Measurements from ENCODE around the gene CTNNA3.

Gene CTNNA3

GRCh38 chr10:66273966-66274519 is 1422.0 kb downstream of the CTNNA3 start:
- H3K27ac Mint-ChIP-seq, result no peak overlapping the region
- H3K36me3 Mint-ChIP-seq (ENCODE audit: insufficient read depth), result no peaks in the 10 kb centered on the region
- H3K4me3 Mint-ChIP-seq, result no peak overlapping the region
- no peak for ATAC-seq (replicated peaks)
- no peak for DNase-seq
- peaks cover 8 to 13% of the 10 kb centered on the region in 2 donors for H3K9me3 Mint-ChIP-seq
- H3K27me3 Mint-ChIP-seq, result no peaks in the 10 kb centered on the region
- no peaks in the 10 kb centered on the region for H3K4me1 Mint-ChIP-seq (ENCODE audit: low read depth in 2 of 2)

GRCh38 chr10:66265398-66265797 is 1430.6 kb downstream of the CTNNA3 start:
- ATAC-seq (replicated peaks), result no peak

GRCh38 chr10:66259836-66260235 is 1436.2 kb downstream of the CTNNA3 start:
- DNase-seq, result no peak
- peaks cover 8 to 25% of the 10 kb centered on the region in 2 donors for H3K9me3 Mint-ChIP-seq
- H3K27me3 Mint-ChIP-seq, result no peaks in the 10 kb centered on the region
- H3K4me1 Mint-ChIP-seq (ENCODE audit: low read depth in 2 of 2), result no peaks in the 10 kb centered on the region
- ATAC-seq (replicated peaks), result no peak
- H3K4me3 Mint-ChIP-seq, result no peak overlapping the region
- no peak overlapping the region for H3K27ac Mint-ChIP-seq
- H3K36me3 Mint-ChIP-seq (ENCODE audit: insufficient read depth), result no peaks in the 10 kb centered on the region

More at GRCh38 chr10:66265398-66265797, 1430.6 kb downstream of the CTNNA3 start:
- H3K4me3 Mint-ChIP-seq, result no peak overlapping the region
- H3K27ac Mint-ChIP-seq, result no peak overlapping the region
- no peak for DNase-seq
- H3K4me1 Mint-ChIP-seq (ENCODE audit: low read depth in 2 of 2), result no peaks in the 10 kb centered on the region
- H3K36me3 Mint-ChIP-seq (ENCODE audit: insufficient read depth), result no peaks in the 10 kb centered on the region
- no peaks in the 10 kb centered on the region for H3K27me3 Mint-ChIP-seq
- H3K9me3 Mint-ChIP-seq, result peaks cover 3 to 19% of the 10 kb centered on the region in 2 donors

- Mint-ChIP-seq H3K4me1 (ENCODE audit: low read depth in 2 of 2) (no peaks in the 10 kb centered on the region), H3K9me3 (peaks cover 7 to 27% of the 10 kb centered on the region in 2 donors), H3K36me3 (ENCODE audit: insufficient read depth) (no peaks in the 10 kb centered on the region), H3K27me3 (no peaks in the 10 kb centered on the region), H3K4me3 (no peak overlapping the region), H3K27ac (no peak overlapping the region)
- DNase-seq (no peak), ATAC-seq (replicated peaks) (no peak)
Observed at GRCh38 chr10:66258693-66259092, 1437.3 kb downstream of the CTNNA3 start.

- ATAC-seq (replicated peaks), result no peak
- H3K27ac Mint-ChIP-seq, result no peak overlapping the region
- no peaks in the 10 kb centered on the region for H3K4me1 Mint-ChIP-seq (ENCODE audit: low read depth in 2 of 2)
- no peak for DNase-seq
- no peaks in the 10 kb centered on the region for H3K27me3 Mint-ChIP-seq
- no peak overlapping the region for H3K4me3 Mint-ChIP-seq
- no peaks in the 10 kb centered on the region for H3K36me3 Mint-ChIP-seq (ENCODE audit: insufficient read depth)
- H3K9me3 Mint-ChIP-seq, result peaks cover 7 to 28% of the 10 kb centered on the region in 2 donors
Observed at GRCh38 chr10:66257801-66258200, 1438.2 kb downstream of the CTNNA3 start.

GRCh38 chr10:66252986-66253385 is 1443.0 kb downstream of the CTNNA3 start:
- no peaks in the 10 kb centered on the region for H3K4me1 Mint-ChIP-seq (ENCODE audit: low read depth in 2 of 2)
- no peak overlapping the region for H3K4me3 Mint-ChIP-seq
- H3K36me3 Mint-ChIP-seq (ENCODE audit: insufficient read depth), result no peaks in the 10 kb centered on the region
- H3K9me3 Mint-ChIP-seq, result peaks cover 13 to 17% of the 10 kb centered on the region in 2 donors
- ATAC-seq (replicated peaks) (no peak), DNase-seq (no peak)
- no peak overlapping the region for H3K27ac Mint-ChIP-seq
- H3K27me3 Mint-ChIP-seq, result no peaks in the 10 kb centered on the region

GRCh38 chr10:66246177-66246576 is 1449.8 kb downstream of the CTNNA3 start:
- ATAC-seq (replicated peaks) (no peak), DNase-seq (no peak)
- H3K4me3 Mint-ChIP-seq, result no peak overlapping the region
- H3K4me1 Mint-ChIP-seq (ENCODE audit: low read depth in 2 of 2), result no peaks in the 10 kb centered on the region
- H3K36me3 Mint-ChIP-seq (ENCODE audit: insufficient read depth), result no peaks in the 10 kb centered on the region
- H3K27ac Mint-ChIP-seq, result no peak overlapping the region
- no peaks in the 10 kb centered on the region for H3K27me3 Mint-ChIP-seq
- peaks cover 0 to 12% of the 10 kb centered on the region in 2 donors for H3K9me3 Mint-ChIP-seq

GRCh38 chr10:66244953-66245352 is 1451.0 kb downstream of the CTNNA3 start:
- H3K9me3 Mint-ChIP-seq, result peaks cover 0 to 8% of the 10 kb centered on the region in 2 donors
- ATAC-seq (replicated peaks) (no peak), DNase-seq (no peak)
- no peak overlapping the region for H3K4me3 Mint-ChIP-seq
- no peaks in the 10 kb centered on the region for H3K36me3 Mint-ChIP-seq (ENCODE audit: insufficient read depth)
- no peaks in the 10 kb centered on the region for H3K27me3 Mint-ChIP-seq
- H3K27ac Mint-ChIP-seq, result no peak overlapping the region
- no peaks in the 10 kb centered on the region for H3K4me1 Mint-ChIP-seq (ENCODE audit: low read depth in 2 of 2)

GRCh38 chr10:66242885-66243284 is 1453.1 kb downstream of the CTNNA3 start:
- Mint-ChIP-seq H3K36me3 (ENCODE audit: insufficient read depth) (no peaks in the 10 kb centered on the region), H3K9me3 (peaks cover 0 to 2% of the 10 kb centered on the region in 2 donors), H3K4me1 (ENCODE audit: low read depth in 2 of 2) (no peaks in the 10 kb centered on the region), H3K27ac (no peak overlapping the region), H3K27me3 (no peaks in the 10 kb centered on the region), H3K4me3 (no peak overlapping the region)
- ATAC-seq (replicated peaks) (no peak), DNase-seq (no peak)

- Mint-ChIP-seq H3K4me3 (no peak overlapping the region), H3K4me1 (ENCODE audit: low read depth in 2 of 2) (no peaks in the 10 kb centered on the region), H3K27ac (no peak overlapping the region), H3K36me3 (ENCODE audit: insufficient read depth) (no peaks in the 10 kb centered on the region), H3K9me3 (peaks cover 0 to 7% of the 10 kb centered on the region in 2 donors), H3K27me3 (no peaks in the 10 kb centered on the region)
- DNase-seq (no peak), ATAC-seq (replicated peaks) (no peak)
Observed at GRCh38 chr10:66239062-66239461, 1456.9 kb downstream of the CTNNA3 start.

GRCh38 chr10:66238343-66238742 is 1457.7 kb downstream of the CTNNA3 start:
- no peak overlapping the region for H3K27ac Mint-ChIP-seq
- H3K4me3 Mint-ChIP-seq, result no peak overlapping the region
- H3K36me3 Mint-ChIP-seq (ENCODE audit: insufficient read depth), result no peaks in the 10 kb centered on the region
- peaks cover 0 to 7% of the 10 kb centered on the region in 2 donors for H3K9me3 Mint-ChIP-seq
- no peaks in the 10 kb centered on the region for H3K27me3 Mint-ChIP-seq
- ATAC-seq (replicated peaks), result no peak
- no peaks in the 10 kb centered on the region for H3K4me1 Mint-ChIP-seq (ENCODE audit: low read depth in 2 of 2)
- no peak for DNase-seq

GRCh38 chr10:66234872-66235271 is 1461.1 kb downstream of the CTNNA3 start:
- Mint-ChIP-seq H3K27me3 (no peaks in the 10 kb centered on the region), H3K4me1 (ENCODE audit: low read depth in 2 of 2) (no peaks in the 10 kb centered on the region), H3K9me3 (peaks cover 2 to 7% of the 10 kb centered on the region in 2 donors), H3K36me3 (ENCODE audit: insufficient read depth) (no peaks in the 10 kb centered on the region), H3K27ac (no peak overlapping the region), H3K4me3 (no peak overlapping the region)
- no peak for DNase-seq
- ATAC-seq (replicated peaks), result no peak

- no peaks in the 10 kb centered on the region for H3K36me3 Mint-ChIP-seq (ENCODE audit: insufficient read depth)
- no peak overlapping the region for H3K27ac Mint-ChIP-seq
- H3K4me1 Mint-ChIP-seq (ENCODE audit: low read depth in 2 of 2), result no peaks in the 10 kb centered on the region
- ATAC-seq (replicated peaks), result no peak
- peaks cover 0 to 5% of the 10 kb centered on the region in 2 donors for H3K9me3 Mint-ChIP-seq
- no peak overlapping the region for H3K4me3 Mint-ChIP-seq
- H3K27me3 Mint-ChIP-seq, result no peaks in the 10 kb centered on the region
- no peak for DNase-seq
Observed at GRCh38 chr10:66228887-66229286, 1467.1 kb downstream of the CTNNA3 start.

GRCh38 chr10:66223656-66224055 is 1472.3 kb downstream of the CTNNA3 start:
- ATAC-seq (replicated peaks), result no peak
- H3K9me3 Mint-ChIP-seq, result peaks cover 0 to 3% of the 10 kb centered on the region in 2 donors
- H3K27ac Mint-ChIP-seq, result no peak overlapping the region
- no peak for DNase-seq
- H3K4me3 Mint-ChIP-seq, result no peak overlapping the region
- H3K36me3 Mint-ChIP-seq (ENCODE audit: insufficient read depth), result no peaks in the 10 kb centered on the region
- H3K27me3 Mint-ChIP-seq, result no peaks in the 10 kb centered on the region
- no peaks in the 10 kb centered on the region for H3K4me1 Mint-ChIP-seq (ENCODE audit: low read depth in 2 of 2)

Measured in effector memory CD8-positive, alpha-beta T cell (primary cell).